Measurements from ENCODE around the gene WDFY1. TPM values are rescaled to one million over a fixed set of nuclear protein-coding genes. Genes with fewer than 3 reads are reported as not detected.

Gene WDFY1
- polyA plus RNA-seq, 1 donor: 56.7 TPM

- H3K27me3 ChIP-seq (ENCODE audit: control insufficient read depth, insufficient read depth, low read length): no peaks in the 10 kb centered on the region
- H3K27ac ChIP-seq (ENCODE audit: low read length): no peak overlapping the region
- peaks cover 13% of the 10 kb centered on the region for H3K9me3 ChIP-seq (ENCODE audit: control insufficient read depth, low read depth, low read length)
These were observed 98.6 kb downstream of the WDFY1 start for GRCh38 chr2:223846515-223846914.

GRCh38 chr2:223841436-223842190, 103.5 kb downstream of the WDFY1 start:
- no peak for DNase-seq
- Histone ChIP-seq H3K9me3 (ENCODE audit: control insufficient read depth, low read depth, low read length) (no peaks in the 10 kb centered on the region), H3K36me3 (ENCODE audit: control insufficient read depth, insufficient read depth, low read length) (no peaks in the 10 kb centered on the region), H3K4me3 (ENCODE audit: low read length) (no peak overlapping the region), H3K4me1 (ENCODE audit: control insufficient read depth, insufficient read depth, low read length) (no peaks in the 10 kb centered on the region), H3K27ac (ENCODE audit: low read length) (no peak overlapping the region), H3K27me3 (ENCODE audit: control insufficient read depth, insufficient read depth, low read length) (no peaks in the 10 kb centered on the region)
- no CpG with 5 or more reads among the region's 3 CpGs for WGBS (ENCODE audit: insufficient coverage, low lambda C conversion rate)

More at GRCh38 chr2:223846515-223846914, 98.6 kb downstream of the WDFY1 start:
- no peaks in the 10 kb centered on the region for H3K4me1 ChIP-seq (ENCODE audit: control insufficient read depth, insufficient read depth, low read length)
- DNase-seq: no peak
- 100% methylated on average over 1 of the region's 1 CpG for WGBS (ENCODE audit: insufficient coverage, low lambda C conversion rate)
- no peaks in the 10 kb centered on the region for H3K36me3 ChIP-seq (ENCODE audit: control insufficient read depth, insufficient read depth, low read length)
- H3K4me3 ChIP-seq (ENCODE audit: low read length): no peak overlapping the region

GRCh38 chr2:223837287-223838061, 107.7 kb downstream of the WDFY1 start, which contains the start of gene AP1S3:
TSS of gene AP1S3 (minus strand) at chr2:223837582. CDS start at chr2:223837450, 132 bp downstream.
- Histone ChIP-seq H3K27ac (ENCODE audit: low read length) (peak within 1 kb of the TSS; percentile 75), H3K27me3 (ENCODE audit: control insufficient read depth, insufficient read depth, low read length) (no peaks in the 10 kb centered on the region), H3K36me3 (ENCODE audit: control insufficient read depth, insufficient read depth, low read length) (no peaks in the 10 kb centered on the region), H3K4me3 (ENCODE audit: low read length) (peak within 1 kb of the TSS; percentile 76), H3K9me3 (ENCODE audit: control insufficient read depth, low read depth, low read length) (no peaks in the 10 kb centered on the region), H3K4me1 (ENCODE audit: control insufficient read depth, insufficient read depth, low read length) (no peaks in the 10 kb centered on the region)
- DNase-seq: peak; percentile 68 to 88
- WGBS (ENCODE audit: insufficient coverage, low lambda C conversion rate): no CpG with 5 or more reads among the region's 82 CpGs

GRCh38 chr2:223835701-223836532, 109.2 kb downstream of the WDFY1 start:
- Histone ChIP-seq H3K9me3 (ENCODE audit: control insufficient read depth, low read depth, low read length) (no peaks in the 10 kb centered on the region), H3K36me3 (ENCODE audit: control insufficient read depth, insufficient read depth, low read length) (no peaks in the 10 kb centered on the region), H3K27me3 (ENCODE audit: control insufficient read depth, insufficient read depth, low read length) (no peaks in the 10 kb centered on the region), H3K4me3 (ENCODE audit: low read length) (no peak overlapping the region), H3K27ac (ENCODE audit: low read length) (no peak overlapping the region), H3K4me1 (ENCODE audit: control insufficient read depth, insufficient read depth, low read length) (no peaks in the 10 kb centered on the region)
- no CpG with 5 or more reads among the region's 15 CpGs for WGBS (ENCODE audit: insufficient coverage, low lambda C conversion rate)
- peak in 1 of 2 donors; percentile 22 for DNase-seq

- no CpG with 5 or more reads among the region's 1 CpG for WGBS (ENCODE audit: insufficient coverage, low lambda C conversion rate)
- no peak for DNase-seq
- Histone ChIP-seq H3K9me3 (ENCODE audit: control insufficient read depth, low read depth, low read length) (no peaks in the 10 kb centered on the region), H3K27me3 (ENCODE audit: control insufficient read depth, insufficient read depth, low read length) (no peaks in the 10 kb centered on the region), H3K4me3 (ENCODE audit: low read length) (no peak overlapping the region), H3K4me1 (ENCODE audit: control insufficient read depth, insufficient read depth, low read length) (no peaks in the 10 kb centered on the region), H3K27ac (ENCODE audit: low read length) (no peak overlapping the region), H3K36me3 (ENCODE audit: control insufficient read depth, insufficient read depth, low read length) (no peaks in the 10 kb centered on the region)
These were observed 110.7 kb downstream of the WDFY1 start for GRCh38 chr2:223834431-223834830.

GRCh38 chr2:223832241-223832903, 112.8 kb downstream of the WDFY1 start:
- DNase-seq: no peak
- Histone ChIP-seq H3K9me3 (ENCODE audit: control insufficient read depth, low read depth, low read length) (no peaks in the 10 kb centered on the region), H3K4me3 (ENCODE audit: low read length) (no peak overlapping the region), H3K27me3 (ENCODE audit: control insufficient read depth, insufficient read depth, low read length) (no peaks in the 10 kb centered on the region), H3K4me1 (ENCODE audit: control insufficient read depth, insufficient read depth, low read length) (no peaks in the 10 kb centered on the region), H3K27ac (ENCODE audit: low read length) (no peak overlapping the region), H3K36me3 (ENCODE audit: control insufficient read depth, insufficient read depth, low read length) (no peaks in the 10 kb centered on the region)
- WGBS (ENCODE audit: insufficient coverage, low lambda C conversion rate): 38% methylated on average over 1 of the region's 8 CpGs

- H3K27ac ChIP-seq (ENCODE audit: low read length): no peak overlapping the region
- no peak for DNase-seq
- no peaks in the 10 kb centered on the region for H3K27me3 ChIP-seq (ENCODE audit: control insufficient read depth, insufficient read depth, low read length)
- WGBS (ENCODE audit: insufficient coverage, low lambda C conversion rate): no CpG with 5 or more reads among the region's 5 CpGs
- H3K36me3 ChIP-seq (ENCODE audit: control insufficient read depth, insufficient read depth, low read length): no peaks in the 10 kb centered on the region
- no peaks in the 10 kb centered on the region for H3K9me3 ChIP-seq (ENCODE audit: control insufficient read depth, low read depth, low read length)
- no peaks in the 10 kb centered on the region for H3K4me1 ChIP-seq (ENCODE audit: control insufficient read depth, insufficient read depth, low read length)
- H3K4me3 ChIP-seq (ENCODE audit: low read length): no peak overlapping the region
These were observed 116.0 kb downstream of the WDFY1 start for GRCh38 chr2:223829128-223829527.

GRCh38 chr2:223828314-223828713, 116.8 kb downstream of the WDFY1 start:
- Histone ChIP-seq H3K4me3 (ENCODE audit: low read length) (no peak overlapping the region), H3K36me3 (ENCODE audit: control insufficient read depth, insufficient read depth, low read length) (no peaks in the 10 kb centered on the region), H3K27ac (ENCODE audit: low read length) (no peak overlapping the region), H3K9me3 (ENCODE audit: control insufficient read depth, low read depth, low read length) (no peaks in the 10 kb centered on the region), H3K27me3 (ENCODE audit: control insufficient read depth, insufficient read depth, low read length) (no peaks in the 10 kb centered on the region), H3K4me1 (ENCODE audit: control insufficient read depth, insufficient read depth, low read length) (no peaks in the 10 kb centered on the region)
- DNase-seq: no peak
- WGBS (ENCODE audit: insufficient coverage, low lambda C conversion rate): no CpG with 5 or more reads among the region's 6 CpGs

GRCh38 chr2:223826995-223827394, 118.1 kb downstream of the WDFY1 start:
- Histone ChIP-seq H3K4me3 (ENCODE audit: low read length) (no peak overlapping the region), H3K36me3 (ENCODE audit: control insufficient read depth, insufficient read depth, low read length) (no peaks in the 10 kb centered on the region), H3K9me3 (ENCODE audit: control insufficient read depth, low read depth, low read length) (no peaks in the 10 kb centered on the region), H3K4me1 (ENCODE audit: control insufficient read depth, insufficient read depth, low read length) (no peaks in the 10 kb centered on the region), H3K27me3 (ENCODE audit: control insufficient read depth, insufficient read depth, low read length) (no peaks in the 10 kb centered on the region), H3K27ac (ENCODE audit: low read length) (no peak overlapping the region)
- DNase-seq: peak in 1 of 2 donors; percentile 23
- 0% methylated on average over 1 of the region's 4 CpGs for WGBS (ENCODE audit: insufficient coverage, low lambda C conversion rate)

Data from large intestine (tissue), 3 donors.